ENCODE results near the gene MANBA.

DNA sequence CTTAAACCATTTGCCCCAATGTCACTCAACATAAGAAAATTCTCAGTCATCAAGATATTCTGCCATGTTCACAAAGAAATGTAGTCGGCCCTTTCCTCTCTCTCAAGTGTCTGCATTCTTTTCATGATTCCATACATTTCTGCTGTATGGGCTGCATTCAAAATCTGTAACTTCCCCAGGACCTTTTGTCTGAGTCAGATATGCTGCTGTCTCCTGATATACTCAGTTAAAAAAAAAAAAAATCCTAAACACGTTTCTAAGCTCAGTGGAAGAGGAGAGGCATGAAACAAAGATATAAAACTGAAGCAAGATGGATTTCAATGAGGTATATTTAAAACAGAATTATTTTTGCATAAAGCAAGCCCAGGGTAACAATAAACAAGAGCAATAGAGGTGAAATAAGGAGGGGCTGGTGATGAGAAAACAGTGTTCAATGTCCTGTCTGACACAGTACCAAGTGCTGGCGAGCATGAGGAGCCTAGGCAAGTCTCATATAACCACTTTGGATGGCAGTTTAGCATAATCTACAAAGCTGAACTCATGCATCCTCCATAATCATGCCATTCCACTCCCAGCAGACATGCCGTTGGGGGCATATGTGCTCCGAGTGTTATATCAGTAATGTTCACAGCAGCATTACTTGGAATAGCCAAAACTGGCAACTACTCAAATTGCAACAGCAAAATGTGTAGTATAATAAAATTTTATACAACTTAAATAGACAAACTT lies 76.7 kb downstream of the MANBA start:
- TF ChIP-seq HNRNPH1 (optimal IDR thresholded peaks at IDR 0.05; ENCODE audit: low read depth, low read length) (no peak), REST (IDR thresholded peaks at IDR 0.05; ENCODE audit: borderline replicate concordance in 1 of 2, low read depth in 1 of 2, low read length in 2 of 2) (no peak), CHCHD3 (CRISPR knock-in tag; IDR thresholded peaks at IDR 0.05) (no peak), ZNF761 (CRISPR knock-in tag; conservative IDR thresholded peaks at IDR 0.05) (no peak), FIP1L1 (IDR thresholded peaks at IDR 0.05; ENCODE audit: borderline replicate concordance, insufficient read depth, low read depth, low read length) (no peak), ZBTB20 (CRISPR knock-in tag; IDR thresholded peaks at IDR 0.05; ENCODE audit: borderline replicate concordance, low read depth) (no peak), SP140L (CRISPR knock-in tag; IDR thresholded peaks at IDR 0.05; ENCODE audit: borderline replicate concordance) (no peak), ZNF350 (CRISPR knock-in tag; IDR thresholded peaks at IDR 0.05; ENCODE audit: borderline replicate concordance, low read depth) (no peak), ZNF513 (CRISPR knock-in tag; conservative IDR thresholded peaks at IDR 0.05) (no peak), FOXP1 (IDR thresholded peaks at IDR 0.05) (no peak), FOXP1 (CRISPR knock-in tag; IDR thresholded peaks at IDR 0.05) (no peak)
- TF ChIP-seq, protein P1, sequence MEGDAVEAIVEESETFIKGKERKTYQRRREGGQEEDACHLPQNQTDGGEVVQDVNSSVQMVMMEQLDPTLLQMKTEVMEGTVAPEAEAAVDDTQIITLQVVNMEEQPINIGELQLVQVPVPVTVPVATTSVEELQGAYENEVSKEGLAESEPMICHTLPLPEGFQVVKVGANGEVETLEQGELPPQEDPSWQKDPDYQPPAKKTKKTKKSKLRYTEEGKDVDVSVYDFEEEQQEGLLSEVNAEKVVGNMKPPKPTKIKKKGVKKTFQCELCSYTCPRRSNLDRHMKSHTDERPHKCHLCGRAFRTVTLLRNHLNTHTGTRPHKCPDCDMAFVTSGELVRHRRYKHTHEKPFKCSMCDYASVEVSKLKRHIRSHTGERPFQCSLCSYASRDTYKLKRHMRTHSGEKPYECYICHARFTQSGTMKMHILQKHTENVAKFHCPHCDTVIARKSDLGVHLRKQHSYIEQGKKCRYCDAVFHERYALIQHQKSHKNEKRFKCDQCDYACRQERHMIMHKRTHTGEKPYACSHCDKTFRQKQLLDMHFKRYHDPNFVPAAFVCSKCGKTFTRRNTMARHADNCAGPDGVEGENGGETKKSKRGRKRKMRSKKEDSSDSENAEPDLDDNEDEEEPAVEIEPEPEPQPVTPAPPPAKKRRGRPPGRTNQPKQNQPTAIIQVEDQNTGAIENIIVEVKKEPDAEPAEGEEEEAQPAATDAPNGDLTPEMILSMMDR (CRISPR knock-in tag; IDR thresholded peaks at IDR 0.05), result no peak
